ENCODE measurements around the gene CCR9. TPM values are rescaled to one million over a fixed set of nuclear protein-coding genes. Genes with fewer than 3 reads are reported as not detected.
"Not testable (repeated sequence)": the region's sequence is repeated elsewhere in the genome, so short reads cannot be mapped to it uniquely, and the experiment has no call there.

The CCR9 gene
- total RNA-seq, 1 experiment from 2014 or later, result not detected

DNA sequence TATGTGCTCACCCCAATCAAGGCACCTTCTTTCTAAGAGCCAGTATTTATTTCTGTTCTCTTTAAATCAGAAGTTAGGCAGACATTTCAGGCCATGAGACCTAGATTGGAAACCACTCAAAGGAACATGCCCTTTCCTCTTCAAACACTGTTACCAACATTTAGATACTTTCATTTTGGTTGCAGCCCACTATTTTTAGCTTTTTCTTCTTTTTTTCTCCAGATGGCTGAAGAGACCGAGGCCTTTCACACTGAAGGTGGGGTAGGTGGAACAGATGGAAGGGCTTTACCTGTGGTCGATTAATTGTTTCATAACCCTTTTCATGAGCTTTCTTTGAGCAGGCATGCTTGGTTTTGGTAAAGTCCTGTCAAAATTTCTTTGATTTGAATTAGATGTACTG, 33.5 kb upstream of the CCR9 start:
- RAD21 ChIA-PET (ENCODE audit: low non-redundant PET in 1 of 2, low total read pairs in 2 of 2, uncharacterized antibody in 2 of 2, unreplicated experiment in 2 of 2), result no interaction called here
- Histone ChIP-seq H3K9me2 (ENCODE audit: insufficient read depth) (no peaks in the 10 kb centered on the region), H3K36me3 (ENCODE audit: control insufficient read depth in 1 of 2, insufficient read depth in 2 of 2, low read length in 2 of 2) (no peaks in the 10 kb centered on the region), H3K27me3 (ENCODE audit: insufficient read depth, low read length) (peaks cover 5% of the 10 kb centered on the region; the same call in 1 of the 2 replicates), H3K79me2 (ENCODE audit: insufficient read depth, low read length) (no peaks in the 10 kb centered on the region), H3K4me3 (replicated peaks in 1 of 2; ENCODE audit: low read depth in 1 of 2, low read length in 2 of 2) (no peak overlapping the region), H3K4me2 (ENCODE audit: low read length) (no peak overlapping the region), H3K27ac (ENCODE audit: low read depth, low read length) (no peak overlapping the region), H3K4me1 (ENCODE audit: control insufficient read depth in 1 of 2, insufficient read depth in 2 of 2, low read length in 2 of 2) (no peaks in the 10 kb centered on the region), H4K20me1 (ENCODE audit: insufficient read depth) (no peaks in the 10 kb centered on the region), H2AFZ (ENCODE audit: low read depth, low read length, poor library complexity, severe bottlenecking) (no peak overlapping the region), H3K9me3 (ENCODE audit: control insufficient read depth in 1 of 2, insufficient read depth in 1 of 2, low read depth in 1 of 2, low read length in 2 of 2) (no peaks in the 10 kb centered on the region), H3K9ac (ENCODE audit: low read length) (no peak overlapping the region)
- no TSS peak for BruUV-seq (replicated peaks)
- intact Hi-C loops (cut with micrococcal nuclease), result no loop called here
- POLR2A ChIA-PET, result no interaction called here
- DNase-seq (ENCODE audit: low read depth, low spot score) (no peak), ATAC-seq (no peak)
- TF ChIP-seq CEBPB (IDR thresholded peaks at IDR 0.05; ENCODE audit: low read depth) (no peak), SRF (IDR thresholded peaks at IDR 0.05; ENCODE audit: low read depth) (no peak), EZH2 (IDR thresholded peaks at IDR 0.05) (no peak), YY1 (IDR thresholded peaks at IDR 0.05; ENCODE audit: extremely low read depth, insufficient replicate concordance, low read depth, low read length) (no peak), POLR2AphosphoS5 (IDR thresholded peaks at IDR 0.05; ENCODE audit: low read depth, low read length) (no peak), SP1 (IDR thresholded peaks at IDR 0.05; ENCODE audit: low read depth) (no peak), EGR1 (IDR thresholded peaks at IDR 0.05; ENCODE audit: low read depth) (no peak)
- TF ChIP-seq, protein P1, sequence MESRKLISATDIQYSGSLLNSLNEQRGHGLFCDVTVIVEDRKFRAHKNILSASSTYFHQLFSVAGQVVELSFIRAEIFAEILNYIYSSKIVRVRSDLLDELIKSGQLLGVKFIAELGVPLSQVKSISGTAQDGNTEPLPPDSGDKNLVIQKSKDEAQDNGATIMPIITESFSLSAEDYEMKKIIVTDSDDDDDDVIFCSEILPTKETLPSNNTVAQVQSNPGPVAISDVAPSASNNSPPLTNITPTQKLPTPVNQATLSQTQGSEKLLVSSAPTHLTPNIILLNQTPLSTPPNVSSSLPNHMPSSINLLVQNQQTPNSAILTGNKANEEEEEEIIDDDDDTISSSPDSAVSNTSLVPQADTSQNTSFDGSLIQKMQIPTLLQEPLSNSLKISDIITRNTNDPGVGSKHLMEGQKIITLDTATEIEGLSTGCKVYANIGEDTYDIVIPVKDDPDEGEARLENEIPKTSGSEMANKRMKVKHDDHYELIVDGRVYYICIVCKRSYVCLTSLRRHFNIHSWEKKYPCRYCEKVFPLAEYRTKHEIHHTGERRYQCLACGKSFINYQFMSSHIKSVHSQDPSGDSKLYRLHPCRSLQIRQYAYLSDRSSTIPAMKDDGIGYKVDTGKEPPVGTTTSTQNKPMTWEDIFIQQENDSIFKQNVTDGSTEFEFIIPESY (IDR thresholded peaks at IDR 0.05; ENCODE audit: extremely low read depth, insufficient replicate concordance, low read length), result no peak
- TF ChIP-seq, protein P2, sequence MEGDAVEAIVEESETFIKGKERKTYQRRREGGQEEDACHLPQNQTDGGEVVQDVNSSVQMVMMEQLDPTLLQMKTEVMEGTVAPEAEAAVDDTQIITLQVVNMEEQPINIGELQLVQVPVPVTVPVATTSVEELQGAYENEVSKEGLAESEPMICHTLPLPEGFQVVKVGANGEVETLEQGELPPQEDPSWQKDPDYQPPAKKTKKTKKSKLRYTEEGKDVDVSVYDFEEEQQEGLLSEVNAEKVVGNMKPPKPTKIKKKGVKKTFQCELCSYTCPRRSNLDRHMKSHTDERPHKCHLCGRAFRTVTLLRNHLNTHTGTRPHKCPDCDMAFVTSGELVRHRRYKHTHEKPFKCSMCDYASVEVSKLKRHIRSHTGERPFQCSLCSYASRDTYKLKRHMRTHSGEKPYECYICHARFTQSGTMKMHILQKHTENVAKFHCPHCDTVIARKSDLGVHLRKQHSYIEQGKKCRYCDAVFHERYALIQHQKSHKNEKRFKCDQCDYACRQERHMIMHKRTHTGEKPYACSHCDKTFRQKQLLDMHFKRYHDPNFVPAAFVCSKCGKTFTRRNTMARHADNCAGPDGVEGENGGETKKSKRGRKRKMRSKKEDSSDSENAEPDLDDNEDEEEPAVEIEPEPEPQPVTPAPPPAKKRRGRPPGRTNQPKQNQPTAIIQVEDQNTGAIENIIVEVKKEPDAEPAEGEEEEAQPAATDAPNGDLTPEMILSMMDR (IDR thresholded peaks at IDR 0.05 in 2 of 3, conservative IDR thresholded peaks at IDR 0.05 in 1 of 3; ENCODE audit: borderline replicate concordance in 1 of 3, insufficient read depth in 1 of 3, low read depth in 2 of 3, low read length in 2 of 3), result no peak
- TF ChIP-seq, protein P3, sequence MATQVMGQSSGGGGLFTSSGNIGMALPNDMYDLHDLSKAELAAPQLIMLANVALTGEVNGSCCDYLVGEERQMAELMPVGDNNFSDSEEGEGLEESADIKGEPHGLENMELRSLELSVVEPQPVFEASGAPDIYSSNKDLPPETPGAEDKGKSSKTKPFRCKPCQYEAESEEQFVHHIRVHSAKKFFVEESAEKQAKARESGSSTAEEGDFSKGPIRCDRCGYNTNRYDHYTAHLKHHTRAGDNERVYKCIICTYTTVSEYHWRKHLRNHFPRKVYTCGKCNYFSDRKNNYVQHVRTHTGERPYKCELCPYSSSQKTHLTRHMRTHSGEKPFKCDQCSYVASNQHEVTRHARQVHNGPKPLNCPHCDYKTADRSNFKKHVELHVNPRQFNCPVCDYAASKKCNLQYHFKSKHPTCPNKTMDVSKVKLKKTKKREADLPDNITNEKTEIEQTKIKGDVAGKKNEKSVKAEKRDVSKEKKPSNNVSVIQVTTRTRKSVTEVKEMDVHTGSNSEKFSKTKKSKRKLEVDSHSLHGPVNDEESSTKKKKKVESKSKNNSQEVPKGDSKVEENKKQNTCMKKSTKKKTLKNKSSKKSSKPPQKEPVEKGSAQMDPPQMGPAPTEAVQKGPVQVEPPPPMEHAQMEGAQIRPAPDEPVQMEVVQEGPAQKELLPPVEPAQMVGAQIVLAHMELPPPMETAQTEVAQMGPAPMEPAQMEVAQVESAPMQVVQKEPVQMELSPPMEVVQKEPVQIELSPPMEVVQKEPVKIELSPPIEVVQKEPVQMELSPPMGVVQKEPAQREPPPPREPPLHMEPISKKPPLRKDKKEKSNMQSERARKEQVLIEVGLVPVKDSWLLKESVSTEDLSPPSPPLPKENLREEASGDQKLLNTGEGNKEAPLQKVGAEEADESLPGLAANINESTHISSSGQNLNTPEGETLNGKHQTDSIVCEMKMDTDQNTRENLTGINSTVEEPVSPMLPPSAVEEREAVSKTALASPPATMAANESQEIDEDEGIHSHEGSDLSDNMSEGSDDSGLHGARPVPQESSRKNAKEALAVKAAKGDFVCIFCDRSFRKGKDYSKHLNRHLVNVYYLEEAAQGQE (IDR thresholded peaks at IDR 0.05; ENCODE audit: low read depth), result no peak
- CTCF ChIA-PET, result no interaction called here

DNA sequence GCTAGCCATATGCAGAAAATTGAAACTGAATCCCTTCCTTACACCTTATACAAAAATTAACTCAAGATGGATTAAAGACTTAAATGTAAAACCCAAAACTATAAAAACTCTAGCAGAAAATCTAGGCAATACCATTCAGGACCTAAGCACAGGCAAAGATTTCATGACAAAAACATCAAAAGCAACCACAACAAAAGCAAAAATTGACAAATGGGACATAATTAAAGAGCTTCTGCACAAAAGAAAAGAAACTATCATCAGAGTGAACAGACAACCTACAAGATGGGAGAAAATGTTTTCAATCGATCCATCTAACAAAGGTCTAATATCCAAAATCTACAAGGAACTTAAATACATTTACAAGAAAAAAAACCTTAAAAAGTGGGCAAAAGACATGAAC, 30.0 kb upstream of the CCR9 start:
- H3K4me3 ChIP-seq (replicated peaks in 1 of 2; ENCODE audit: low read depth in 1 of 2, low read length in 2 of 2); H3K79me2 ChIP-seq (ENCODE audit: insufficient read depth, low read length); H3K4me2 ChIP-seq (ENCODE audit: low read length); H3K9ac ChIP-seq (ENCODE audit: low read length); intact Hi-C loops (cut with micrococcal nuclease); ATAC-seq; H3K9me3 ChIP-seq (ENCODE audit: control insufficient read depth in 1 of 2, insufficient read depth in 1 of 2, low read depth in 1 of 2, low read length in 2 of 2); POLR2A ChIA-PET; H3K27ac ChIP-seq (ENCODE audit: low read depth, low read length); H3K9me2 ChIP-seq (ENCODE audit: insufficient read depth); DNase-seq (ENCODE audit: low read depth, low spot score); H2AFZ ChIP-seq (ENCODE audit: low read depth, low read length, poor library complexity, severe bottlenecking); H3K36me3 ChIP-seq (ENCODE audit: control insufficient read depth in 1 of 2, insufficient read depth in 2 of 2, low read length in 2 of 2); BruUV-seq (replicated peaks); H3K4me1 ChIP-seq (ENCODE audit: control insufficient read depth in 1 of 2, insufficient read depth in 2 of 2, low read length in 2 of 2); H4K20me1 ChIP-seq (ENCODE audit: insufficient read depth); CTCF ChIA-PET; H3K27me3 ChIP-seq (ENCODE audit: insufficient read depth, low read length); RAD21 ChIA-PET (ENCODE audit: low non-redundant PET in 1 of 2, low total read pairs in 2 of 2, uncharacterized antibody in 2 of 2, unreplicated experiment in 2 of 2): not testable (repeated sequence)

Data from HCT116 (cell line).